ENCODE results near the gene SCN1B. TPM values are rescaled to one million over a fixed set of nuclear protein-coding genes. Genes with fewer than 3 reads are reported as not detected.
"Not testable (repeated sequence)": the region's sequence is repeated elsewhere in the genome, so short reads cannot be mapped to it uniquely, and the experiment has no call there.

The SCN1B gene
- total RNA-seq, 1 donor from 2014 or later: 21.8 TPM

- DNase-seq (ENCODE audit: low read depth): peak; percentile 43
These were observed 29.4 kb upstream of the SCN1B start for GRCh38 chr19:35000647-35001501.

- no peak for DNase-seq (ENCODE audit: low read depth)
These were observed 28.2 kb upstream of the SCN1B start for GRCh38 chr19:35002037-35002535.

GRCh38 chr19:35004517-35005255, 25.6 kb upstream of the SCN1B start:
- DNase-seq (ENCODE audit: low read depth): no peak

GRCh38 chr19:35005256-35005977, 24.9 kb upstream of the SCN1B start:
- DNase-seq (ENCODE audit: low read depth): no peak

GRCh38 chr19:35006007-35006341, 24.3 kb upstream of the SCN1B start:
- DNase-seq (ENCODE audit: low read depth): not testable (repeated sequence)

GRCh38 chr19:35006342-35006998, 23.8 kb upstream of the SCN1B start:
- DNase-seq (ENCODE audit: low read depth): no peak

- no peak for DNase-seq (ENCODE audit: low read depth)
These were observed 23.3 kb upstream of the SCN1B start for GRCh38 chr19:35006999-35007365.

- DNase-seq (ENCODE audit: low read depth): not testable (repeated sequence)
These were observed 22.8 kb upstream of the SCN1B start for GRCh38 chr19:35007427-35007826.

GRCh38 chr19:35008891-35009341, 21.4 kb upstream of the SCN1B start:
- DNase-seq (ENCODE audit: low read depth): no peak

- DNase-seq (ENCODE audit: low read depth): no peak
These were observed 20.6 kb upstream of the SCN1B start for GRCh38 chr19:35009424-35010415.

GRCh38 chr19:35011091-35011689, 19.1 kb upstream of the SCN1B start:
- DNase-seq (ENCODE audit: low read depth): no peak

GRCh38 chr19:35011737-35012682, 18.3 kb upstream of the SCN1B start:
- no peak for DNase-seq (ENCODE audit: low read depth)

GRCh38 chr19:35013041-35013819, 17.0 kb upstream of the SCN1B start:
- DNase-seq (ENCODE audit: low read depth): no peak

- no peak for DNase-seq (ENCODE audit: low read depth)
These were observed 16.2 kb upstream of the SCN1B start for GRCh38 chr19:35013820-35014754.

GRCh38 chr19:35014774-35015173, 15.5 kb upstream of the SCN1B start:
- not testable (repeated sequence) for DNase-seq (ENCODE audit: low read depth)

GRCh38 chr19:35015270-35015953, 14.9 kb upstream of the SCN1B start:
- no peak for DNase-seq (ENCODE audit: low read depth)
